Islet precursor cell (in vitro differentiated cells): ENCODE measurements around the gene NR2F6.
A peak's percentile ranks its signal among the peaks of the same experiment; 100 is the strongest.
"Not testable (repeated sequence)": the region's sequence is repeated elsewhere in the genome, so short reads cannot be mapped to it uniquely, and the experiment has no call there.

ENCODE experiments used
- DNase-seq: peaks from one replicate; pipeline ENCODE4 v3.0.0-alpha.2; 2018

NR2F6 gene

GRCh38 chr19:17210296-17210695, 35.4 kb downstream of the NR2F6 start:
- DNase-seq = no peak

- DNase-seq = peak; percentile 96
Measured at GRCh38 chr19:17209126-17210036, 36.3 kb downstream of the NR2F6 start.

GRCh38 chr19:17206736-17207581, 38.8 kb downstream of the NR2F6 start:
- no peak for DNase-seq

- peak; percentile 83 for DNase-seq
Measured at GRCh38 chr19:17205237-17206140, 40.2 kb downstream of the NR2F6 start.

- DNase-seq = no peak
Measured at GRCh38 chr19:17202713-17203112, 43.0 kb downstream of the NR2F6 start.

- DNase-seq = peak; percentile 43
Measured at GRCh38 chr19:17202249-17202648, 43.5 kb downstream of the NR2F6 start.

GRCh38 chr19:17200408-17201079, 45.2 kb downstream of the NR2F6 start:
- no peak for DNase-seq

GRCh38 chr19:17197666-17198065, 48.1 kb downstream of the NR2F6 start:
- no peak for DNase-seq

- no peak for DNase-seq
Measured at GRCh38 chr19:17196610-17197009, 49.1 kb downstream of the NR2F6 start.

GRCh38 chr19:17195106-17195505, 50.6 kb downstream of the NR2F6 start:
- no peak for DNase-seq

- DNase-seq = no peak
Measured at GRCh38 chr19:17194608-17195007, 51.1 kb downstream of the NR2F6 start.

GRCh38 chr19:17192751-17193150, 53.0 kb downstream of the NR2F6 start:
- DNase-seq = no peak

- DNase-seq = not testable (repeated sequence)
Measured at GRCh38 chr19:17191736-17192135, 54.0 kb downstream of the NR2F6 start.

- no peak for DNase-seq
Measured at GRCh38 chr19:17185590-17185989, 60.1 kb downstream of the NR2F6 start.

GRCh38 chr19:17184371-17184841, 61.3 kb downstream of the NR2F6 start:
- no peak for DNase-seq

GRCh38 chr19:17183858-17184321, 61.8 kb downstream of the NR2F6 start:
- DNase-seq = no peak

GRCh38 chr19:17183271-17183761, 62.4 kb downstream of the NR2F6 start:
- no peak for DNase-seq
